Transverse colon (tissue), 4 donors: ENCODE data around the gene CDC45.

Source experiments
- CTCF ChIP-seq, 5 experiments: fragments of 200-600 bp in 3 of 5; fragments of 450-650 bp in 2 of 5; sonication (generic) in 3 of 5; IDR thresholded peaks; 1 replicate in 2 of 5; 2 replicates in 3 of 5; pipeline ENCODE4 v1.5.1; 2016 to 2017; ENCODE audit warnings: antibody characterized with exemption in 5 of 5, inconsistent platforms in 3 of 5, mild to moderate bottlenecking in 2 of 5, moderate library complexity in 1 of 5
- EP300 ChIP-seq: sonication (generic); formaldehyde crosslinking; IDR thresholded peaks from one replicate; pipeline ENCODE4 v1.6.1; 2017; ENCODE audit warnings: antibody characterized with exemption, low read depth
- POLR2A ChIP-seq: fragments of 450-650 bp; IDR thresholded peaks from one replicate; pipeline ENCODE4 v1.6.1; 2016; ENCODE audit warnings: antibody characterized with exemption, mild to moderate bottlenecking, moderate library complexity
- POLR2AphosphoS5 ChIP-seq, 3 donors: sonication (generic); formaldehyde crosslinking; IDR thresholded peaks; one replicate each; pipeline ENCODE4 v1.6.1; 2016; ENCODE audit warnings: antibody characterized with exemption in 3 of 3

- TF ChIP-seq CTCF (IDR thresholded peaks at IDR 0.05) (no peak), POLR2A (no peak), EP300 (no peak), POLR2AphosphoS5 (IDR thresholded peaks at IDR 0.05) (no peak)
These were observed 37.4 kb downstream of the CDC45 start for GRCh38 chr22:19517171-19517500.
